DMS53 treated with DMSO at 0.1 percent for 48 hours (cell line): ENCODE results near the gene SELENOK.

Source experiments
- DNase-seq: peaks from one replicate; lab custom pipeline; 2025; ENCODE audit not compliant: unreplicated experiment; lab: John Stamatoyannopoulos, UW

The SELENOK gene

GRCh38 chr3:53884623-53885022 lies 7.0 kb downstream of the SELENOK start:
- no peak for DNase-seq

- no peak for DNase-seq
Measured at GRCh38 chr3:53883008-53883407, 8.7 kb downstream of the SELENOK start.

- DNase-seq: no peak
Measured at GRCh38 chr3:53881691-53882593, 9.7 kb downstream of the SELENOK start, which contains the start of gene ACTR8. TSS of gene ACTR8 (minus strand) at chr3:53882152. CDS start at chr3:53882101, 51 bp downstream.

- no peak for DNase-seq
Measured at GRCh38 chr3:53880396-53881345, 11.0 kb downstream of the SELENOK start.

GRCh38 chr3:53865732-53866499 lies 25.7 kb downstream of the SELENOK start:
- DNase-seq: no peak

- DNase-seq: no peak
Measured at GRCh38 chr3:53863145-53863544, 28.5 kb downstream of the SELENOK start.

- no peak for DNase-seq
Measured at GRCh38 chr3:53862241-53862640, 29.4 kb downstream of the SELENOK start.

- DNase-seq: no peak
Measured at GRCh38 chr3:53860196-53860595, 31.5 kb downstream of the SELENOK start.

- DNase-seq: no peak
Measured at GRCh38 chr3:53859178-53859577, 32.5 kb downstream of the SELENOK start.

- no peak for DNase-seq
Measured at GRCh38 chr3:53858096-53858741, 33.4 kb downstream of the SELENOK start.

GRCh38 chr3:53856964-53857363 lies 34.7 kb downstream of the SELENOK start:
- no peak for DNase-seq

GRCh38 chr3:53850895-53851294 lies 40.8 kb downstream of the SELENOK start:
- DNase-seq: no peak

- DNase-seq: no peak
Measured at GRCh38 chr3:53849916-53850315, 41.7 kb downstream of the SELENOK start.

GRCh38 chr3:53846851-53847155 lies 44.9 kb downstream of the SELENOK start:
- DNase-seq: no peak

- DNase-seq: peak; percentile 6
Measured at GRCh38 chr3:53846134-53846850, 45.4 kb downstream of the SELENOK start, which contains the start of the genes CHDH and IL17RB. TSS of gene CHDH (minus strand) at chr3:53846419. CDS start at chr3:53824008, 22,411 bp downstream. TSS of gene IL17RB (plus strand) at chr3:53846568. CDS start at chr3:53846589, 21 bp downstream.

GRCh38 chr3:53845881-53846133 lies 45.9 kb downstream of the SELENOK start:
- no peak for DNase-seq

- DNase-seq: no peak
Measured at GRCh38 chr3:53845103-53845880, 46.4 kb downstream of the SELENOK start.

GRCh38 chr3:53844262-53845102 lies 47.2 kb downstream of the SELENOK start:
- no peak for DNase-seq
